Uterus (tissue), 2 donors: ENCODE measurements around the gene STAMBP.

Source experiments
- CTCF ChIP-seq, 4 experiments: fragments of 200-600 bp in 2 of 4; fragments of 450-650 bp in 2 of 4; sonication (generic) in 2 of 4; IDR thresholded peaks; one replicate each; pipeline ENCODE4 v1.5.1; 2016 to 2019; ENCODE audit warnings: antibody characterized with exemption in 4 of 4, mild to moderate bottlenecking in 2 of 4, moderate library complexity in 1 of 4
- POLR2A ChIP-seq, 2 donors: fragments of 450-650 bp; IDR thresholded peaks; one replicate each; pipeline ENCODE4 v1.6.1; 2016; ENCODE audit warnings: antibody characterized with exemption in 2 of 2, mild to moderate bottlenecking in 1 of 2, moderate library complexity in 1 of 2

GRCh38 chr2:73838889-73839534, 10.3 kb downstream of the STAMBP start:
- TF ChIP-seq CTCF (IDR thresholded peaks at IDR 0.05) = no peak
- TF ChIP-seq POLR2A (IDR thresholded peaks at IDR 0.05) = no peak
